ENCODE data around the gene ZNF594.

DNA sequence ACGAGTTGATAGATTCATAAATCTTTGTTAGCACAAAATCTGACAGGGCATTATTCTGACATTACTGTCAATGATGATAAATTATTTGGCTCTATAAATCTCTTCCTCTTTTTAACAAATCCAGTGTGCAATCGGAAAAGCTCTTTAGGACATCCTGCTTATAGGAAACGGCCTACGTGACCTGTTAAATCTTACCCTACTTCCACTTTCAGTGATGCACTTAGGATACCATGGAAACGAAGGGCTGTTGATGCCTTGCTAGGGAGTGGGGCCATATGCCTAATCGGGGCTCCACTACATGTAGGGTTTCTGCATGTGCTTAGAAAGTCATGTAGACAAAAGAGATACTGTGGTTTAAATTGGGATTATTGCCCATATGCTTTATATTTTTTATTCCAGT is 27.2 kb downstream of the ZNF594 start:
- TF ChIP-seq, protein P1, sequence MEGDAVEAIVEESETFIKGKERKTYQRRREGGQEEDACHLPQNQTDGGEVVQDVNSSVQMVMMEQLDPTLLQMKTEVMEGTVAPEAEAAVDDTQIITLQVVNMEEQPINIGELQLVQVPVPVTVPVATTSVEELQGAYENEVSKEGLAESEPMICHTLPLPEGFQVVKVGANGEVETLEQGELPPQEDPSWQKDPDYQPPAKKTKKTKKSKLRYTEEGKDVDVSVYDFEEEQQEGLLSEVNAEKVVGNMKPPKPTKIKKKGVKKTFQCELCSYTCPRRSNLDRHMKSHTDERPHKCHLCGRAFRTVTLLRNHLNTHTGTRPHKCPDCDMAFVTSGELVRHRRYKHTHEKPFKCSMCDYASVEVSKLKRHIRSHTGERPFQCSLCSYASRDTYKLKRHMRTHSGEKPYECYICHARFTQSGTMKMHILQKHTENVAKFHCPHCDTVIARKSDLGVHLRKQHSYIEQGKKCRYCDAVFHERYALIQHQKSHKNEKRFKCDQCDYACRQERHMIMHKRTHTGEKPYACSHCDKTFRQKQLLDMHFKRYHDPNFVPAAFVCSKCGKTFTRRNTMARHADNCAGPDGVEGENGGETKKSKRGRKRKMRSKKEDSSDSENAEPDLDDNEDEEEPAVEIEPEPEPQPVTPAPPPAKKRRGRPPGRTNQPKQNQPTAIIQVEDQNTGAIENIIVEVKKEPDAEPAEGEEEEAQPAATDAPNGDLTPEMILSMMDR (IDR thresholded peaks at IDR 0.05), result no peak
- TF ChIP-seq EP300 (IDR thresholded peaks at IDR 0.05) (no peak), POLR2A (IDR thresholded peaks at IDR 0.05) (no peak), POLR2AphosphoS5 (IDR thresholded peaks at IDR 0.05) (no peak)

Measured in suprapubic skin (tissue), 4 donors.